Left kidney (tissue), 2 donors: ENCODE results near the gene PAX9. TPM values are rescaled to one million over a fixed set of nuclear protein-coding genes. Genes with fewer than 3 reads are reported as not detected.
"Not testable (repeated sequence)": the region's sequence is repeated elsewhere in the genome, so short reads cannot be mapped to it uniquely, and the experiment has no call there.

Source experiments
- DNase-seq: peaks from one replicate; pipeline ENCODE4 v3.0.0-alpha.2; 2013
- polyA plus RNA-seq: library from polyadenylated mRNA; unstranded; fragments of 120-200 nt; gene quantifications from one replicate; pipeline ENCODE4 v1.2.1, GENCODE V29; 2013; ENCODE audit not compliant: insufficient read length

PAX9 gene
- polyA plus RNA-seq, 1 donor, result 0.33 TPM

DNA sequence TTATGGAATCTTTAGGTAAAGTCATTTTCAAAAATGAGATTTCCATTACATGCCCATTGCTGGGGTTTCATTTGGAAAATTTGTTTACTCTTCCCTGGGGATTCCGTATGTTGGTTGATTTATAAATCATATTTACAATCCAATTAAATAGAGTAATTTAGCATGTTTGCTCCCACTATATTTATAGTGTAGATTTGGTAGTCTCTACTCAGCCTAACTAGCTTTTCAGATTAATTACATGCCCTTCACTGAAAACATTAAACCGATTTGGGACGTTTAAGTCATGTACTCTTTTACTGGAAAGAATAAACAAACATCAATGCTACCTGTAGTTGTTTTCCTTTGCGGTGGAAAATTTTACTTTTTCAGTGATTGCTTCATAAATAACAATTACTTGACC lies 10.4 kb downstream of the PAX9 start:
- DNase-seq, result no peak

DNA sequence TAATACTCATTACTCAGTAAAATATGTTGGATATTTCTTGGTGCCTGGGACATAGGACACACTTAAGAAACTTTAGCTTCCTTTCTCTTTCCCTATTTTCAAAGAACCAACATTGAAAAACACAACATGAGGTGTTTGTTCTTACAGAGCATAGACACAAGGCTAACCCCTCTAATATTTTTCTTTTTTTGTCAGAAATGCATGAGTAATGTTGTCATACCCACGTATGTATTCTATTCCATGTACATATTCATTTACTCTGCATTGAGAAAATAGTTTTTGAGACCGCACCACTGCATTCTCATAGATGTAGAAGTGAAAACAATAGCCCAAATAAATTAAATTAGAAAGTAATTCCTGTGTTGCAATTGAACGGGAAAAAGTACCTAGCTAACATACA lies 13.0 kb downstream of the PAX9 start:
- no peak for DNase-seq

GRCh38 chr14:36675581-36675980 lies 13.9 kb downstream of the PAX9 start:
- no peak for DNase-seq

DNA sequence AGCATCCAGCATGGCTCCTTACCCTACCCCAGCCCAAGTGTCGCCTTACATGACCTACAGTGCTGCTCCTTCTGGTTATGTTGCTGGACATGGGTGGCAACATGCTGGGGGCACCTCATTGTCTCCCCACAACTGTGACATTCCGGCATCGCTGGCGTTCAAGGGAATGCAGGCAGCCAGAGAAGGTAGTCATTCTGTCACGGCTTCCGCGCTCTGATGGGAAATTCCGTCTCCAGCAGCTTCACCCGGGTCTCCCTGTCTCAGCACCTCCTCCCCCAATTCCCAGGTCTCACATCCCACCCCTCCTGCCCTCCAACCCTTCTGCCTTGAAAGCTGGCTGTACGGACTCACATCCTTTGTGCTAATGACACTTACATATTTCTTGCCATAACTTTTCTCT lies 14.6 kb downstream of the PAX9 start:
- DNase-seq, result no peak

- no peak for DNase-seq
Observed at GRCh38 chr14:36682338-36682737, 20.7 kb downstream of the PAX9 start.

- no peak for DNase-seq
Observed at GRCh38 chr14:36683083-36683724, 21.5 kb downstream of the PAX9 start.

DNA sequence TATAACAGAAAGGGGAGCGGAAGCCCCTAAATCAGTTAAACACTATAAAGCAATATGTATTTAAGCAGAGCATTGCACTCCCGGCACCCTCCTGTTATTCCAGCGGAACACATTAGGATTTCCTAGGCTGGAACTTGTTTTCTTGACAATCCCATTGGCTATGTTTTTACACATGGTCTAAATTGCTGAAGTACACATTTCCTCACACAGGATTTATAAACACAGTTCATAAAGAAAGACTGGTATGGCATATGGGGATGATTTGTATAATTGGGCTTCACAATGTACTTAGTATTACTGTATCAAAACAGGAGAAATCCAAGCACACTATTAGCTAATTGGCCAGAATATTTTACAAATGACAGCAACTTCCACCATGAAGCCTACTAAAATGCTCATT lies 23.3 kb downstream of the PAX9 start:
- DNase-seq, result no peak

DNA sequence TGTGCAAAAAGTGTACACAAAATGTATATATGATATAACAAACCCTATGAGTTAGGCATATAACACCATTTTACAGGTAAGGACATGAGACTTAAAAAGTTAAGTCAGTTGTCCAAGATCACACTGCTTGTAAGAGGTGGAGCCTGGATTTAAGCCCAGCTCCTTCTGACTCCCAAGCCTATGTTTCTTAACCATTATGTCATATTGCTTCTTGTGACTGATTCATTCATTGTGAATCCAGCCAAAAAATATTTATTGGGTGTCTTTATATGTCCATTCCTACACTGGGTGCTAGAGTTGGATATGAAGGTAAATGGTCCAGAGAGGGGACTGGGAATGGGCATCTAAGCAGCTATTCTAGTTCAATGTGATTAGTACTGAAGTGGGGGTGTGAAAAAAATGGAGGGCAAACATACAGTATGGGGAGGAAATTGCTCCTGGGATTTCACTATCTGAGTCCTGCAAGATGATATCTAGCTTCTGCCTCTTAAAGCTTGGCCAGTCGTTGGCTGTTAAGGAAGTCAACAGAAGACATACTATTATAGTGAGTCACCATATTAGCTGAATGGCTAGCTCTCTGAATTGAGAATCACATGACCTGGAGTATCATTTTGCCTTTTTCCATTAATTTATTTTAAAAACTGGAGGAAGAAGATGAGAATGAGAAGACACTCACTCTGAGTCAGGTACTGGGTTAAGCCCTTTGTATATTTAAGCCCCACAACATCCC lies 28.8 kb downstream of the PAX9 start:
- no peak for DNase-seq

DNA sequence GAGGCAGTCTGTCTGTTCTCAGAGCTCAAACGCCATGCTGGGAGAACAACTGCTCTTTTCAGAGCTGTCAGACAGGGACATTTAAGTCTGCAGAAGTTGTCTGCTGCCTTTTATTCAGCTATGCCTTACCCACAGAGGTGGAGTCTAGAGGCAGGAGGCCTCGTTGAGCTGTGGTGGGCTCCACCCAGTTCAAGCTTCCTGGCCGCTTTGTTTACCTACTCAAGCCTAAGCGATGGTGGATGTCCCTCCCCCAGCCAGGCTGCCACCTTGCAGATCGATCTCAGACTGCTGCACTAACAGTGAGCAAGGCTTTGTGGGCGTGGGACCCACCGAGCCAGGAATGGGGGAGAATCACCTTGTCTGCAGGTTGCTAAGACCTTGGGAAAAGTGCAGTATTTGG lies 37.8 kb downstream of the PAX9 start:
- not testable (repeated sequence) for DNase-seq

DNA sequence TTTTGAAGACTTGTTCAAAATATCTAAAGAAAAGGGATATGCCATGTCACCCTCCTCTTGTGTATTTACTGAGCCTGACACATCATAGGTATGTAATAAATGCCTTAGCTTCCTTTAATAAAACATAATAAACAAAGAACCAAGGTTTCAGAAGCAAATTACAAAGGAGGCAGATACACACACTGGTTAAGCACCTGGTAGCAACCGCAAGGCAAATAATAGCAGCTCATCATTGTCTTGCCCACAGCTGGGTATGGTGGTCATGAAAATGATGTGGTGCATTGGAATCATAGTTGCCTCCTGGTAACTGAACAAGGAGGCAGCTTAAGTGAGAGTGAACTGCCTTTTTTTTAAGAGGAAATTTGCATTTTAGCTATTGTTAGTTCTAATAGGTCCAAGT lies 39.0 kb downstream of the PAX9 start:
- no peak for DNase-seq

DNA sequence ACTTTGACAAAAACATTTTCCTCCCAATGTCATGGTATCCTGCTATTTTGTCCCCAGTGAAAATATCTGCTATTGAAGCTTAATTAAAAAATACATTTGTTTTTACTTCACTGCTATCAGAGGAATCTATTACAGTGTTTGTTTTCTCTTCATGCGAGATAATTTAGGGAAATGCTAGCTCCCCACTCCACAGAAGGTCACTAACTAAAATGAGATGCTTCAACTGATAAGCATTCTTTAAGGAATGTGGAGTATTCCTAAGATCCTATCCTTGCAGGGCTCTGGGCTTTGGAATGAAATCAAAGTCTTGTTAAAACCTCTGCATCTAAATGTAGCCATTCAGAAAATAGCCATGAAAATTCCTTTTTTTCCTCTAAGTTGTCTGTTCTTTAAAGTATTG lies 39.5 kb downstream of the PAX9 start:
- DNase-seq, result no peak

DNA sequence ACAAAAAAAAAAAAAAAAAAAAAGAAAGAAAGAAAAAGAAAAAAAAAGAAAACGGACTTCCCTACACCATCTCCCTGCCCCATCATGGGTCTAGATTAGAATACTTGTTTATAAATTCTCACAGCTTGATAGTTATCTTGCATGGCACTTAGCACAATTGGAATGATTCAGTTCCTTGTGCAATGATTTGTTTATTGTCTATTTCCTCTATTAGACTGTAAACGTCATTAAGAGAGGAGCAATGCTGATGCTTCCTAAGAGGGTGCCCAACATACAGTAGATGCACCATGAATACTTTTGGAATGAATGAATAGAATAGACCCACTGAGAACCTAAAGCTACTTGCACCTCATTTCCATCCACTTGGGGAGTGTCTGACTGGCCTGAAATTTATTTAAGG lies 40.8 kb downstream of the PAX9 start:
- no peak for DNase-seq

DNA sequence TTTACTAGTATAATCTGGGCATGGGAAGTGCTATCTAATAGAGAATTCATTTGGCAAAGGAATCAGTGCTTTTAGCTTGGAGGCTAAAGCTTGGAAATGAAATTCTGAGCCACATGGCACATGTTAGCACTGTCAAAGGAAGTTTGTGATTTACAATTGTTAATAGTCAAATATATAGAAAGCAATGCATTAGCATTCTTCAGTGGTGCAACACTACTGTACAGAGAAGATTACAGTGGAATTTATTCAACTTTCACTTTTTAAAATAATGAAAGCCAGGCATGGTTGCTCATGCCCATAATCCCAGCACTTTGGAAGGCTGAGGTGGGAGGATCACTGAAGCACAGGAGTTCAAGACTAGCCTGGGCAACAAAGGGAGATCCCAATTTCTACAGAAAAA lies 45.9 kb downstream of the PAX9 start:
- DNase-seq, result no peak

- DNase-seq, result no peak
Observed at GRCh38 chr14:36713960-36714703, 52.5 kb downstream of the PAX9 start.

GRCh38 chr14:36716614-36717184 lies 55.0 kb downstream of the PAX9 start:
- no peak for DNase-seq

DNA sequence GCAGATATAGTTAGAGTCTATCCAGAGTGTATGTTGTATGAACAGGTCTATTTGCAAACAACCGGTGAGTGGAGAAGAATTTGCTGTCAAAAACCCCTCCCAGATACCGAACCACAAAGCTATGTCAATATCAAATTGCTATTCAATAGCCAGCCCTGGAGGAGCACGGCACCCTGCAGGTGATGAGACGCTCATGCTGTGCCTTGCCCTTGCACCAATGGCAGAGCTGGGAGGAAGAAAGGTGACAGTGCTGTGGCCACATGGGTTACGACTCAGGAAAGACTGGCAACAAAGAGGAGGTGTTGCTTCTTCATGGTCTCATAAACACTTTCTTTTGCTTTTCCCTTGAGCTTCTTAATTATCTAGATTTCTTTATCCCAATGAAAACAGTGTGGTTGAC lies 55.7 kb downstream of the PAX9 start:
- DNase-seq, result no peak

- DNase-seq, result no peak
Observed at GRCh38 chr14:36718216-36718615, 56.6 kb downstream of the PAX9 start.

DNA sequence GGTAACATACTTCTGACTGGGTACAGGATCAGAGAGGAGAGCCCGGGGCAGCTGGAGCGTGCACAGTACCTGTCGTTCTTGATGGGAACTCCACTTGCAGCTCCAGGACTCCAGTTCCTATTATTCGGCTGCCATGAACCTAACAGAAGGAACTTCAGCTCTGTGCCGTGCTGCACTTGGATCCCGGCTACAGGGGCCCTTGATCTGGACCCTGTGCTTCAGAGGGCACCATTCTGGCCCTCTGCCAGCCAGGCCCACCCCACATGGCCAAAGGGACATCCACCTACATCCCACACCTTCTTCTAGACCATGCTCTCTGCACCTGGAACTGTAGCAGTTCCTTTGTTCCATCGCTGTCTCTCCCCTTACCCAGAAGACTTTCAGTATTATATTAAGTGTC lies 58.2 kb downstream of the PAX9 start:
- DNase-seq, result no peak

GRCh38 chr14:36720657-36721056 lies 59.0 kb downstream of the PAX9 start:
- no peak for DNase-seq

- no peak for DNase-seq
Observed at GRCh38 chr14:36721877-36722276, 60.2 kb downstream of the PAX9 start.

DNA sequence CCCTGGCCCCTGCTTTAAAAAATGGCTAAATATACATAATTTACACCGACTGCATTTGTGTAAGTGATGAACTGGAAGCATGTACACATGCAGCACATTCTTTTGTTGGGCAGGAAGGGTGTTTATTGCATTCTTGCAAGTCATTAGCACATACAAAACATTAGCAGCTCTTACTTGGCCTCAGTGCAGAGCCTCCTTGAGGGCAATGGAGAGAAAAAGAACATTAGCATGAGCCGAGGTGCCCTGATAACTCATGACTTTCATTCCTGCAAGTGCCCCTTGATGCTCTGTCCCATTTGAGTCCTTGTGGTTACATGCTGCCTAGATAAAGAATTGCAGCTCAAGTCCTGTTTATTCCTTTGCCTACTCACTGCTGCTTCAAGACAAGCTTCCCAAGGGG lies 61.9 kb downstream of the PAX9 start:
- no peak for DNase-seq

GRCh38 chr14:36724162-36724561 lies 62.5 kb downstream of the PAX9 start:
- no peak for DNase-seq

DNA sequence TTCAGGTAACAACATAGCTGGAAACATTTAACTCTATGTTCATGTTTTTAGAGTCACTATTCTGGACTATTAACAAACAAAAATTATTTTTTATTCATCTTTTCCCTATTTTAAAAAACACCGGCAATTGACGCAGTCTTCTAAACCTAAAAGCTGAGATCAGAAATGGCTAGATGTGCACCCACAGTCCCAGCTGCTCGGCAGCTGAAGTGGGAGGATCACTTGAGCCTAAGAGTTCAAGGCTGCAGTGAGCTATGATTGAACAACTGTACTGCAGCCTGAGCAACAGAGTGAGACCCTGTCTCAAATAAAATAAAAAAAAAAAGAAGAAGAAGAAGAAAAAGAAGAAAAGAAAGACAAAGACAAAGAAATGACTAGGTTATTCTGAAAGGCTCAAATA lies 64.5 kb downstream of the PAX9 start:
- DNase-seq, result no peak
